Subcutaneous adipose tissue (tissue), 4 donors: ENCODE results near the gene PTP4A2. TPM values are rescaled to one million over a fixed set of nuclear protein-coding genes. Genes with fewer than 3 reads are reported as not detected.

Experiments
- total RNA-seq, 4 donors: library from RNA; depleted of rRNA; stranded (reverse); fragments of >200 nt; gene quantifications; one replicate each; pipeline ENCODE4 v1.1.0, GENCODE V29; 2016
- TF ChIP-seq, protein P1 (sequence below): fragments of 450-650 bp; IDR thresholded peaks from one replicate; pipeline ENCODE4 v1.5.1; 2016; ENCODE audit warnings: low read depth, mild to moderate bottlenecking, control low read depth, antibody characterized with exemption, moderate library complexity

Gene PTP4A2
- total RNA-seq, 4 donors from 2014 or later = 223 to 778 (median 268) TPM

GRCh38 chr1:31913968-31914367, 24.2 kb downstream of the PTP4A2 start:
- TF ChIP-seq, protein P1, sequence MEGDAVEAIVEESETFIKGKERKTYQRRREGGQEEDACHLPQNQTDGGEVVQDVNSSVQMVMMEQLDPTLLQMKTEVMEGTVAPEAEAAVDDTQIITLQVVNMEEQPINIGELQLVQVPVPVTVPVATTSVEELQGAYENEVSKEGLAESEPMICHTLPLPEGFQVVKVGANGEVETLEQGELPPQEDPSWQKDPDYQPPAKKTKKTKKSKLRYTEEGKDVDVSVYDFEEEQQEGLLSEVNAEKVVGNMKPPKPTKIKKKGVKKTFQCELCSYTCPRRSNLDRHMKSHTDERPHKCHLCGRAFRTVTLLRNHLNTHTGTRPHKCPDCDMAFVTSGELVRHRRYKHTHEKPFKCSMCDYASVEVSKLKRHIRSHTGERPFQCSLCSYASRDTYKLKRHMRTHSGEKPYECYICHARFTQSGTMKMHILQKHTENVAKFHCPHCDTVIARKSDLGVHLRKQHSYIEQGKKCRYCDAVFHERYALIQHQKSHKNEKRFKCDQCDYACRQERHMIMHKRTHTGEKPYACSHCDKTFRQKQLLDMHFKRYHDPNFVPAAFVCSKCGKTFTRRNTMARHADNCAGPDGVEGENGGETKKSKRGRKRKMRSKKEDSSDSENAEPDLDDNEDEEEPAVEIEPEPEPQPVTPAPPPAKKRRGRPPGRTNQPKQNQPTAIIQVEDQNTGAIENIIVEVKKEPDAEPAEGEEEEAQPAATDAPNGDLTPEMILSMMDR = no peak

DNA sequence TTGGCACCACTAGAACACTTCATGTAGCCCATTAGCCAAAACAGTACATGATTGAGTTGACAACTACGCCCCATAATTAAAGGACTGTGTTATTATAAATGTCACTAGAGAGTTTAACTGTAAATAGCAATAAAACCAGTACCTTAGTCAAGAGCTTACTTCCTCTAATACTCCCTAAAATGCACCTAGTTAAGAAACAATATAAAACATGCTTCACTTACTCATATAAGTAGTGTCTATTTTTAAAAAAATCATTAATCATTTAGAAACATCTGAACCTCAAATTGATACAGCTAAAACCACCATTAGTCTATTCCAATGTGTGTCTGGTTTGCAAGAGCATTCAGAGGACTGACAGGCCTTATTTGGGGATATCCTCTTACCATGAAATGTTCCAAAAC, 25.3 kb downstream of the PTP4A2 start:
- TF ChIP-seq, protein P1 = no peak

DNA sequence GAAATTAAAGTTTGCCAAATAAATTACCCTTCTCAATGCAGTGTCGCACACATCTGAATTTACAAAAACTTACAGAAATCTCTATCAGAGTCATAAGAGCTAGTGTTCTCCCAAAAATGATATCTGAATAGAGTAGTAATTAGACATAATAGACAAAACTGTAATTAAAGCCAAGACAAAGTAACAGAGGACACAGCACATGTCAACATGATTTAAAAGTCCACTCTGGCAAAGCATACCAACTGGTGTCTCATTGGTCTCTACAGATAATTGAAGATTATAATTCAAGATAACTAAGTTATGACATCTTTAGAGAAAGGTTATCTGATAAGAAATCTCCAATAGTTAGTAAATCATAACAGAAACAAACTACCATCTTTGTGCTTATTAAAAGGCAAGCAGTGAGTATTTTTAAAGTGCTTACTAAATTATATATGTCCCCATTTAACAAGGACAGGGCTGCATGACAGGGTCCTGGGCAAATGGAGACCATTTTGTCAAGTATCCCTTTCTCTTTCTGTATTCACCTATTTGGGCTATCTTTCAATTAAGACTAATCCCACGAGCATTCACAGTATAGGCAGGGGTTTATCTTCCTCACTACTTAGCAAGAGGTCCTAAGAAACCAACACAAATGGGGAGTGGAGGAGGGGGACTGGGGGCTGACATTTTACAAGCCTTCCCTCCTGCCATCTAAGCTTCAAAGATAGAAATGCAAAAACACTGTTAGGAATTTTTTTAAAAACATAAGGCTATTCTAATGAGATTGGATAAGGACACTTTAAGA, 26.0 kb downstream of the PTP4A2 start:
- TF ChIP-seq, protein P1 = no peak

- TF ChIP-seq, protein P1 = no peak
These were observed 27.2 kb downstream of the PTP4A2 start for GRCh38 chr1:31910933-31911332.

GRCh38 chr1:31909691-31910090, 28.5 kb downstream of the PTP4A2 start:
- TF ChIP-seq, protein P1 = no peak

DNA sequence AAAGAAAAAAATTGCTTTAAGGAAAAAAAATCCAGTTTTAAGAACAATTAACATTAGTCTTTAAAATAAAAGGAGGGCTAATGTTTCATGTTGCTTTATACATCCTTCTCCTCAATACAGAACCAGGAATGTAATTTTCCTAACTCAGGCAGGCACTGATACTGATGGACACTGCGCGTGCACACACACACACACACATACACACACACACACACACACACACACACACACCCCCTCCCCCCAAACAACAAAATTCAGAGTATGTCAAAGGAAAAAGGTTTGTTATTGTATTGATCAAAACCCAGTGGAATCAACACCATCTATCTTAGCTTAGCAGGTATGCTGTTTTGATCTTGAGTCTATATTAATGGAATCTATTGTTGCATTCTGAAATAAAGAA, 31.6 kb downstream of the PTP4A2 start:
- TF ChIP-seq, protein P1 = no peak

- TF ChIP-seq, protein P1 = no peak
These were observed 32.5 kb downstream of the PTP4A2 start for GRCh38 chr1:31905681-31906080.
